GM12878 (cell line): ENCODE data around the gene GMDS. TPM values are rescaled to one million over a fixed set of nuclear protein-coding genes. Genes with fewer than 3 reads are reported as not detected.

ENCODE experiments used
- ATAC-seq: fragments of 200-7000 bp; cut with Tn5 transposase; 3 replicates; pipeline ENCODE4 v1.9.1; 2020; ENCODE audit warnings: mild to moderate bottlenecking, moderate library complexity
- BruUV-seq: library from RNA; stranded (reverse); fragments of 400-500 nt; replicated peaks from 2 replicates; lab custom pipeline; 2021; lab: Mats Ljungman, UMichigan
- CTCF ChIA-PET: fragments of 300-600 bp; sonication (Branson Sonifier 250); formaldehyde crosslinking; extraction: SDS; loops from one replicate; lab custom pipeline; 2021; ENCODE audit warnings: inconsistent platforms; lab: Yijun Ruan, JAX
- POLR2A ChIA-PET: fragments of 350-600 bp; formaldehyde crosslinking; extraction: SDS; loops from one replicate; lab custom pipeline; 2021; ENCODE audit warnings: inconsistent platforms; lab: Charles Lee
- RAD21 ChIA-PET: fragments of 300-600 bp; sonication (Branson Sonifier 250); formaldehyde crosslinking; loops from one replicate; lab custom pipeline; 2023; ENCODE audit warnings: antibody characterized with exemption; ENCODE audit not compliant: unreplicated experiment; lab: Charles Lee
- SMC1A ChIA-PET: fragments of 300-600 bp; sonication (Branson Sonifier 250); formaldehyde crosslinking; loops from one replicate; lab custom pipeline; 2023; ENCODE audit not compliant: unreplicated experiment, uncharacterized antibody; lab: Charles Lee
- DNase-seq: peaks from one replicate; pipeline ENCODE4 v3.0.0-alpha.2; 2011; ENCODE audit warnings: low read depth, low spot score
- FAIRE-seq: peaks from 3 replicates; lab custom pipeline; 2011; peaks lifted over from hg19 to GRCh38; lab: Jason Lieb, UNC
- H2AFZ ChIP-seq: 2 replicates; pipeline ENCODE4 v1.6.0; 2011; ENCODE audit warnings: low read depth, low read length, control low read depth; ENCODE audit not compliant: control insufficient read depth
- H3K27ac ChIP-seq: 2 replicates; pipeline ENCODE4 v1.5.1; 2011; ENCODE audit warnings: control low read depth; ENCODE audit not compliant: control insufficient read depth, insufficient read depth
- H3K27me3 ChIP-seq, 2 experiments: replicated peaks in 1 of 2; 2 replicates each; pipeline versions ENCODE4 v1.6.0 to v1.6.1; 2011; ENCODE audit warnings: low read length in 1 of 2; ENCODE audit not compliant: control insufficient read depth in 2 of 2, insufficient read depth in 2 of 2
- H3K36me3 ChIP-seq, 2 experiments: 2 replicates each; pipeline ENCODE4 v1.5.1; 2011; ENCODE audit warnings: low read length in 1 of 2; ENCODE audit not compliant: control insufficient read depth in 2 of 2, insufficient read depth in 2 of 2
- H3K4me1 ChIP-seq: 2 replicates; pipeline ENCODE4 v1.6.1; 2011; ENCODE audit warnings: mild to moderate bottlenecking, low read length, moderate library complexity, mixed read lengths; ENCODE audit not compliant: control insufficient read depth, insufficient read depth
- H3K4me2 ChIP-seq: 2 replicates; pipeline ENCODE4 v1.6.0; 2011; ENCODE audit warnings: control low read depth; ENCODE audit not compliant: control insufficient read depth, insufficient read depth
- H3K4me3 ChIP-seq: fragments of 200-600 bp; sonication (generic); 2 replicates; pipeline ENCODE4 v1.5.1; 2016
- H3K79me2 ChIP-seq: 2 replicates; pipeline ENCODE4 v1.6.0; 2011; ENCODE audit warnings: low read length; ENCODE audit not compliant: control insufficient read depth, insufficient read depth
- H3K9ac ChIP-seq: 2 replicates; pipeline ENCODE4 v1.8.0; 2011; ENCODE audit warnings: low read length, control low read depth, mixed read lengths; ENCODE audit not compliant: control insufficient read depth, insufficient read depth
- H3K9me3 ChIP-seq: replicated peaks from 3 replicates; pipeline ENCODE4 v1.5.1; 2011; ENCODE audit warnings: mild to moderate bottlenecking, low read length; ENCODE audit not compliant: control insufficient read depth, insufficient read depth
- H4K20me1 ChIP-seq: 2 replicates; pipeline ENCODE4 v1.6.0; 2011; ENCODE audit not compliant: control insufficient read depth, insufficient read depth
- CBX3 ChIP-seq: fragments of 200-600 bp; sonication (generic); IDR thresholded peaks from 2 replicates; pipeline ENCODE4 v1.6.1; 2016; ENCODE audit warnings: low read depth, borderline replicate concordance
- CREB1 ChIP-seq: IDR thresholded peaks from 2 replicates; pipeline ENCODE4 v1.6.1; 2012; ENCODE audit warnings: low read depth, mild to moderate bottlenecking, inconsistent platforms
- CUX1 ChIP-seq: IDR thresholded peaks from 2 replicates; pipeline ENCODE4 v1.6.1; 2012; ENCODE audit warnings: improper control_type of control experiment, low read depth, low read length; ENCODE audit not compliant: insufficient replicate concordance
- ESRRA ChIP-seq: IDR thresholded peaks from 2 replicates; pipeline ENCODE4 v1.6.1; 2012; ENCODE audit warnings: mild to moderate bottlenecking, low read length, improper control_type of control experiment
- GABPA ChIP-seq: IDR thresholded peaks from 2 replicates; pipeline ENCODE4 v1.6.1; 2014; ENCODE audit warnings: antibody characterized with exemption, low read depth, mild to moderate bottlenecking, inconsistent platforms
- IRF5 ChIP-seq: fragments of 450-650 bp; IDR thresholded peaks from 2 replicates; pipeline ENCODE4 v1.6.1; 2017; ENCODE audit warnings: borderline replicate concordance
- JUND ChIP-seq: IDR thresholded peaks from 2 replicates; pipeline ENCODE4 v1.6.1; 2012; ENCODE audit warnings: low read depth, mild to moderate bottlenecking, low read length, improper control_type of control experiment, moderate library complexity
- KLF5 ChIP-seq: fragments of 450-650 bp; IDR thresholded peaks from 2 replicates; pipeline ENCODE4 v1.6.1; 2014; ENCODE audit warnings: mild to moderate bottlenecking; ENCODE audit not compliant: partially characterized antibody
- MYC ChIP-seq: IDR thresholded peaks from 2 replicates; pipeline ENCODE4 v1.6.1; 2011; ENCODE audit warnings: mild to moderate bottlenecking, low read length, moderate library complexity, inconsistent platforms; ENCODE audit not compliant: insufficient read depth, insufficient replicate concordance, insufficient read length, severe bottlenecking
- NKRF ChIP-seq: fragments of 450-650 bp; conservative IDR thresholded peaks from 2 replicates; pipeline ENCODE4 v1.6.1; 2017; ENCODE audit warnings: mild to moderate bottlenecking, moderate library complexity
- POLR2A ChIP-seq: IDR thresholded peaks from 2 replicates; pipeline ENCODE4 v1.6.1; 2011; ENCODE audit warnings: low read depth, mild to moderate bottlenecking, low read length
- SMARCA5 ChIP-seq: fragments of 450-650 bp; IDR thresholded peaks from 2 replicates; pipeline ENCODE4 v1.6.1; 2017; ENCODE audit warnings: mild to moderate bottlenecking
- SMC3 ChIP-seq: IDR thresholded peaks from 2 replicates; pipeline ENCODE4 v1.6.1; 2011; ENCODE audit warnings: low read length, improper control_type of control experiment, borderline replicate concordance
- SP1 ChIP-seq: IDR thresholded peaks from one replicate; pipeline ENCODE4 v1.6.1; 2011; ENCODE audit warnings: low read depth, low read length
- TAF1 ChIP-seq: IDR thresholded peaks from 2 replicates; pipeline ENCODE4 v1.6.1; 2011; ENCODE audit warnings: mild to moderate bottlenecking, low read depth, low read length, borderline replicate concordance
- TBL1XR1 ChIP-seq: IDR thresholded peaks from 2 replicates; pipeline ENCODE4 v1.6.1; 2012; ENCODE audit warnings: low read depth, low read length, improper control_type of control experiment
- ZNF217 ChIP-seq: fragments of 450-650 bp; IDR thresholded peaks from 2 replicates; pipeline ENCODE4 v1.6.1; 2017; ENCODE audit warnings: antibody characterized with exemption, mild to moderate bottlenecking
- WGBS: methylation state at CpG from one replicate; pipeline ENCODE4 v1.1.6; 2016; ENCODE audit warnings: low lambda C conversion rate; ENCODE audit not compliant: insufficient replicate concordance, insufficient coverage; ENCODE audit errors: missing lambda C conversion rate; 5-methylcytosine and 5-hydroxymethylcytosine counted together
- in situ Hi-C: fragments of 300-500 bp; cut with MboI; formaldehyde crosslinking; loops from 9 replicates; pipeline ENCODE4 v1.14.3; 2018; ENCODE audit warnings: mixed read lengths
- intact Hi-C: fragments of 100-400 bp; cut with micrococcal nuclease; formaldehyde crosslinking; loops from one replicate; pipeline ENCODE4 v1.14.2; 2022; ENCODE audit not compliant: unreplicated experiment
- polyA plus RNA-seq, 11 experiments: library from polyadenylated mRNA; depleted of rRNA in 4 of 11; unstranded in 6 of 11; stranded (reverse) in 5 of 11; fragments of >200 nt; fragmentation: Nextera tagmentation in 4 of 11; fragmentation: Illumina TruSeq in 1 of 11; extraction: Ambion mirVana in 4 of 11; extraction: Trizol in 1 of 11; gene quantifications; 1 replicate in 1 of 11; 2 replicates in 10 of 11; pipeline versions ENCODE4 v1.2.1 to v1.2.3, GENCODE V29; 2011 to 2016; ENCODE audit warnings: inconsistent platforms in 2 of 11, missing spikeins in 2 of 11, low read depth in 1 of 11
- total RNA-seq, 4 experiments: library from RNA; depleted of rRNA in 3 of 4; stranded (reverse); fragments of >200 nt in 3 of 4; fragmentation: Illumina TruSeq in 1 of 4; extraction: Trizol in 1 of 4; gene quantifications; 2 replicates each; pipeline versions ENCODE4 v1.2.1 to v1.2.3, GENCODE V29; 2013 to 2021

The GMDS gene
- total and polyA plus RNA-seq, 10 of the 15 experiments (the other 5 are each of a cell fraction or from before 2014, with no cell fraction given) = 0.61 to 53.8 (median 29.3) TPM

GRCh38 chr6:1942834-1943233, 302.6 kb downstream of the GMDS start:
- H2AFZ ChIP-seq = no peak overlapping the region
- ChIA-PET RAD21 (no interaction called here), POLR2A (no interaction called here), CTCF (interaction anchor here (1.5 kb wide), 1 partner anchor 161 kb away, joined by 5 read pairs; no protein-coding TSS in a partner anchor), SMC1A (interaction anchor here (0.9 to 1.0 kb wide), 2 partner anchors 12 to 21 kb away, joined by 3 read pairs; no protein-coding TSS in a partner anchor)
- no peaks in the 10 kb centered on the region for H3K9me3 ChIP-seq
- intact Hi-C loops = no loop called here
- no peaks in the 10 kb centered on the region for H3K36me3 ChIP-seq
- no peak overlapping the region for H3K27ac ChIP-seq
- no peaks in the 10 kb centered on the region for H3K79me2 ChIP-seq
- peak; percentile 25; the same call in 1 of the 3 replicates for ATAC-seq
- H3K9ac ChIP-seq = no peak overlapping the region
- DNase-seq = no peak
- peaks cover 7% of the 10 kb centered on the region; the same call in 1 of the 2 replicates for H3K4me1 ChIP-seq
- in situ Hi-C loops = no loop called here
- no peaks in the 10 kb centered on the region for H4K20me1 ChIP-seq
- no peak for TF ChIP-seq GABPA
- no peak for TF ChIP-seq SMC3
- TF ChIP-seq SMARCA5 = no peak
- no peak for TF ChIP-seq SP1
- TF ChIP-seq JUND = no peak
- TF ChIP-seq CBX3 = no peak
- TF ChIP-seq KLF5 = no peak
- TF ChIP-seq ZNF217 = no peak
- no peak for TF ChIP-seq TBL1XR1
- no peak for TF ChIP-seq CREB1
- TF ChIP-seq POLR2A = no peak
- no peak for TF ChIP-seq NKRF
- no peak for TF ChIP-seq CUX1
- TF ChIP-seq TAF1 = no peak
- no peak for TF ChIP-seq ESRRA
- no peak for TF ChIP-seq MYC
- TF ChIP-seq IRF5 = no peak
- no TSS peak for BruUV-seq
- no peak for FAIRE-seq
- no peaks in the 10 kb centered on the region for H3K27me3 ChIP-seq
- H3K4me2 ChIP-seq = no peak overlapping the region
- no peak overlapping the region for H3K4me3 ChIP-seq
- WGBS = 73% methylated on average over 6 of the region's 6 CpGs
